ENCODE data around the gene KRTAP6-2.

Gene KRTAP6-2

DNA sequence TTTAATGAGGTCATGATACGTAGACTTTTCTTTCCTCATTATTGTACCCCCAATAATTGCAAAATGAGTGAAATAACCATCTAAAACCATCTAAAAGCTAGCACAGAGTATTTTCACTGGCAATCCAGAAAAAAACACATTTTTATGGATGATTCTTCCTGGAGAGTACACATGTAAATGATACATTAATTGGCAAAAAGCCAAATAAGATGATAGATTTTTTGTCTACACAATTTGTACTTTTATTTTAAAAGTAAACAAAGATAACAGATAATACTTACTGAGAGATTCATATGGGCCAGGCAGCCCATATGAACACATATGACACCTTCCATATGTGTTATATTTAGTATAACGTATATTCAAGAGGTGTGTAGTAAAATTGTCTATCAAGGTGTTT is 35.1 kb downstream of the KRTAP6-2 start:
- no peak for DNase-seq

DNA sequence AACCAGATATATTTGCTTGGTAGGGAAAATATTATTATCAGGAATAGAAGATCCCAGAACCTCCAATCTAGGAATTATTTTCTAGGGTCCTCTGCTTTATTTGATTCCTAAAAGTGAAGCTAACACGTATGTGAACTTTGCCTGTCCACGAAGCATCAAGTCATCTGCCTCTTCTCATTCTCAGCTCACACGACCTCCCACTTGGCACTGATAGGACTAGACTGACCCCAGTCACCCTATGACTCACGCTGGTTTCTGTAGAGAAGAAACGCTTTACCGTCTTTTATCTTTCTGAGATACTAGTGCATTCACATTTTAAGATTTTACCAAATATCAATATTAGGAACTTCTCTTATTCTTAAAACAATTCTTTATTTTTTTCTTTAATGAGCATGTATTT is 35.6 kb downstream of the KRTAP6-2 start:
- no peak for DNase-seq

DNA sequence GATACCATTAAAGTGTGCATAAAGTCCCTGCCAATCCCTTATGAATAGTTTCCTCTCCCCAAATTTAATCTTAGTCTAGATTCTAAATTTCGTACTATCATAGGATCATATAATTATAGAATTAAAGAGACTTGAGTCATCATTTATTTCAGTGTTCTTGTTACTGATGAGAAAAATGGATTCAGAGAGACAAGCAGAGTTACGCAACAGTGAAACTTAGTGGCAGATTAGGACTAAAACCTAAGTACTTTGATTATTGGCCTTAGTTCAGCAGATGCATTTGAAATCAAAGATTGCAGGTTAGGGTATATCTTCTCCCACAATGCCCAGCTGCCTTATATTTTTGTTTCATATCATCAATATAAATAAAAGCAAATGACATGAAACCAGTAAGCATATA is 36.7 kb downstream of the KRTAP6-2 start:
- DNase-seq: no peak

DNA sequence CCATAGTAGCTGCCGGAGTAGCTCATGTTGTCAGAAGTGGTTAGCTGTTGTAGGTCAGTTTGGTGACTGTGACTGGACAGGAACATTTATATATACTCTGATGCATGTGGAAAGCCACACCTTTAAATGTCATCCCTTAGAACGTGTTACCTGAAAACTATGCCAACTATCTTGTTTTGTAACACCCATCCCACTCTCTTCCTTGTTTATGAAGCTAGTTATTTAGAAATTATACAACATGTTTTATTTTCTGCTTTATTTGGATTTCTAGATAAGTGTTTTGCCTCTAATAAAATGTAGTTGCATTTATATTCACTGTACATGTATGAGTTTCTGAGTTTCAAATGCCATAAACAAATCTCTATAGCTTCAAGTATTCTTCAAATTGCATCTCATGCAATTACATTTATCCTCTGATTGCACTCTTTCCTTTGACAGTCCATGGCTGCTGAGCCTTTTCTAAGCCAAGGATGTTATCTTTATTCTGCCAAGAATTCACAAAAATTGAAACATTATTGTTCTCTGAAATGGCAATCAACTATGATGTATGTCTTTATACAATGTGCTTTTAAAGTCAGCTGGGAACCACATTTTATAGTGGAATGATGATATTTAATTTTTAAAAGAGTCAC is 37.3 kb downstream of the KRTAP6-2 start, which contains the start of gene KRTAP19-7:
TSS of gene KRTAP19-7 (minus strand) at position 51 of the 632 bp plus-strand sequence. CDS start at position 26, 25 bp downstream.
- no peak for DNase-seq

DNA sequence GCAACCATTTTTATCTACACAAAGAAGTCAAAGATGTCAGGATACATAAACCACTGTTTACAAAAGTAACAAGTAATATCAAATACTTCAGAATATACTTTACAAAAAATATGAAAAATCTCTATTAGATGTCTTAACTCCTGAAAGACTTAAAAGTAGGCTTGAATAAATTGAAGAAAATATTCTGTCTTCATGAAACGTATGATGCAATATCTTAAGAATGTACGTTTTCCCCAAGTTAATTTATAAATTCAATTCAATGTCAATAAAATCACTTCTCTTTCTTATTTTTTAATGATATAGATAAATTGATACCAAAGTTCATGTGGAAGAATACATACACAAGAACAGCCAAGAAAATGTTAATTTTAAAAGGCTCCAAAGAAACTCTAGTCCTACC is 43.6 kb downstream of the KRTAP6-2 start:
- no peak for DNase-seq

DNA sequence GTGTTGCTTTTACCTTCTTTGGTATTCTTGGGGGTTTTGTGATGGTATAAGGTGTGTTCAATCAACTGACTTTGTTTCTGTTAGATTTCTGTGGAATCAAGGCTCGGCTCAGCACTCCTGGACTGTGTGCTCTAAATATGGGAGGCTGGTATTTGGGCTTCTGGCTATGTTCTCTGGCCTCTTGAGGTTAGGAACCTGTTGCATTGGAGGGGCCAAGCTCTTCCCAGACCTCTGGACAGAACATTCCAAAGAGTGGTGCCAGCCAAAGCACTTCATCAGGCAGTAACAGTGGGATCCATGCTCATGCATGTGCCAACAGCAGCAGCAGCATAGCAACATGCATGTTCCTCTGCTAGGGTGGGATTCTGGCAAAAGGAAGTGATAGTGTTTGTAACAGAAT is 45.9 kb downstream of the KRTAP6-2 start:
- no peak for DNase-seq
